ENCODE results near the gene TMEM143. TPM values are rescaled to one million over a fixed set of nuclear protein-coding genes. Genes with fewer than 3 reads are reported as not detected.

Gene TMEM143
- total and polyA plus RNA-seq, 2 experiments from 2014 or later: 29.8 to 38.5 TPM

DNA sequence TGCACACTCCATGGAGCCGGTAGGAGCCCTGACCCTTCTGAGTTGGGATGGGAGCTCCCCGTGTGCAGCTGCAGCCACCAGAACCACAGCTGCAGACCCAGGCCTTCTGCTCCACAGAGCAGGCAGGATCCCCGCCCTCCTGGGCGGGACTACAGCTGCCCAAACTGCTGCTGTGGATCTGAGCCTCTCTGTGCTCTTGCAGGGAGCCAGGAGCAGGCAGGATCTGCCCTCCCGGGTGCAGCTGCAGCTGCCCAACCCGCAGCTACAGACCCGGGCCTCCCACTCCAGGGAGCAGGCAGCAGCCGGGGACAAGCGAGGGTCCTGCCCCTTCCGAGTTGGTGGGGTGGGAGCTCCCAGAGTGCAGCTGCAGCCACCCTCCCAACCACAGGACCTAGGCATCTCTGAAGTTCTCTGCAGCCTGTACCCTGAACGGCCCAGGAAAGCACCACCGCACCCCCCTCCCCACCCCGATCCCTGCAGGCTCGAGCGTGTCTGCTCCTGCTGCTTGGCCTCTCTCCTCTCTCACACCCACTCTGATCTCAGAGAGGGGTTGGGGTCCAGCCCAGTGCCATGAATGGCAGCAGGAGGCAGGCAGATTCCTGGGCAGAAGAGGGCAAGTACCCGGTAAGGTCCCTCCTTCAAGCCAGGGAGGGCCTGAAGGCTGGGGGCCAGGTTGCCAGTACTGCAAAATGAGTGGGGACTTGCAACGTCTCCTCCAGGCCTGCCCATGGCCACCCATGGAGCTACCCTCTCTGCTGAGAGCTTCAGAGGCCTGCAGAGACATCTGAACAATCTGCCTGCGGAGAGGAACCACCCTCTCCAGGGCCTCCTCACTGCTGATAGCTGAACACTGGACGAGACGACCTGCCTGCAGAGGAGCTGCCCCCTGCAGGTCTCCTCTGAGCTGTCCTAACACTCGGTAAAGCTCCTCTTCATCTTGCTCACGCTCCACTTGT is 54.8 kb downstream of the TMEM143 start:
- TF ChIP-seq, protein P1, sequence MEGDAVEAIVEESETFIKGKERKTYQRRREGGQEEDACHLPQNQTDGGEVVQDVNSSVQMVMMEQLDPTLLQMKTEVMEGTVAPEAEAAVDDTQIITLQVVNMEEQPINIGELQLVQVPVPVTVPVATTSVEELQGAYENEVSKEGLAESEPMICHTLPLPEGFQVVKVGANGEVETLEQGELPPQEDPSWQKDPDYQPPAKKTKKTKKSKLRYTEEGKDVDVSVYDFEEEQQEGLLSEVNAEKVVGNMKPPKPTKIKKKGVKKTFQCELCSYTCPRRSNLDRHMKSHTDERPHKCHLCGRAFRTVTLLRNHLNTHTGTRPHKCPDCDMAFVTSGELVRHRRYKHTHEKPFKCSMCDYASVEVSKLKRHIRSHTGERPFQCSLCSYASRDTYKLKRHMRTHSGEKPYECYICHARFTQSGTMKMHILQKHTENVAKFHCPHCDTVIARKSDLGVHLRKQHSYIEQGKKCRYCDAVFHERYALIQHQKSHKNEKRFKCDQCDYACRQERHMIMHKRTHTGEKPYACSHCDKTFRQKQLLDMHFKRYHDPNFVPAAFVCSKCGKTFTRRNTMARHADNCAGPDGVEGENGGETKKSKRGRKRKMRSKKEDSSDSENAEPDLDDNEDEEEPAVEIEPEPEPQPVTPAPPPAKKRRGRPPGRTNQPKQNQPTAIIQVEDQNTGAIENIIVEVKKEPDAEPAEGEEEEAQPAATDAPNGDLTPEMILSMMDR (IDR thresholded peaks at IDR 0.05; ENCODE audit: low read depth, low read length): peak; percentile 41
- Histone ChIP-seq H3K4me3 (no peak overlapping the region), H3K27ac (peak overlapping the region; percentile 51), H3K4me1 (ENCODE audit: low read depth) (peaks cover 7% of the 10 kb centered on the region), H3K9me3 (ENCODE audit: low read depth) (no peaks in the 10 kb centered on the region), H3K36me3 (no peaks in the 10 kb centered on the region), H3K27me3 (no peaks in the 10 kb centered on the region)
- DNase-seq (ENCODE audit: low read depth in 1 of 2, low spot score in 1 of 2): peak; percentile 39 to 60

DNA sequence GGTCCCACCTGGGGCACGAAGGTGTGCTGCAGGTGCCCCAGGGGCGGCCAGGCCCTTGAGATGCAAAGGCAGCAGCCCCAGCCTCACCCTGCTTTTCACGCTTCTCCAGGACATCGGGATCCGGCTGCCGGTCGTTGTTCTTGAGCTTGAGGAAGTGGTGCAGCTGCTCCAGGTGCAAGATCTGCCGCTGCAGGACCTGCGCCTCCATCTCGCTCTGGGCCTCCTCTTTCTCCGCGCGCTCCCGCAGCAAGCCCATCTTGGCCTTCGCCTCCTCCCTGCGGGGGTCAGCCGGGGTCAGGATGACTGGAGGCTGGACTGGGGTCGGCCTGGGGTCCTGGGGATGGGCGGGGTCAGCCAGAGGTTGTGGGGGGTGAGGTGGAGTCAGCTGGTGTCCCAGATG is 59.9 kb downstream of the TMEM143 start:
- Histone ChIP-seq H3K9me3 (ENCODE audit: low read depth) (no peaks in the 10 kb centered on the region), H3K36me3 (no peaks in the 10 kb centered on the region), H3K4me3 (no peak overlapping the region), H3K27me3 (no peaks in the 10 kb centered on the region), H3K4me1 (ENCODE audit: low read depth) (peaks cover under 1% of the 10 kb centered on the region), H3K27ac (no peak overlapping the region)
- DNase-seq (ENCODE audit: low read depth in 1 of 2, low spot score in 1 of 2): no peak
- TF ChIP-seq, protein P1 (IDR thresholded peaks at IDR 0.05; ENCODE audit: low read depth, low read length): no peak

DNA sequence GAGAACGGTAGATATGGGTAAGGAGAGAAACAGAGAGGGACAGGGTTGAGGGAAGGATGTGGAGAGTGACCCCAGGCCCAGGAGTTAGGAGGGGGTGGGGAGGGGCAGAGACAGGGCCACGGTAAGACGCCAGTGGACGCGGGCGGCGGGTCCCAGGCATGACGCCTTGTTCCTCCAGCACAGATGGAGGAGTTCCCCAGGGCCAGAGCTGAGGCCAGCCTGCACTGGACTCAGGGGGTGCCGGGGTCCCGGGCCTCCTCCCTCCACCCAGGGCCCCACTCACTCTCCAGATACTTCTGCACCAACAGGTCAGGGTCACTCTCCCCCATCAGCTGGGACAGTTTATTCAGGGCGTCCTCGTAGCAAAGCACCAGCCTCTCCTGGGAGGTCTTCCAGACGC is 60.4 kb downstream of the TMEM143 start:
- no peak overlapping the region for H3K27ac ChIP-seq
- DNase-seq (ENCODE audit: low read depth in 1 of 2, low spot score in 1 of 2): no peak
- H3K4me3 ChIP-seq: no peak overlapping the region
- H3K4me1 ChIP-seq (ENCODE audit: low read depth): no peaks in the 10 kb centered on the region
- no peaks in the 10 kb centered on the region for H3K27me3 ChIP-seq
- no peaks in the 10 kb centered on the region for H3K9me3 ChIP-seq (ENCODE audit: low read depth)
- TF ChIP-seq, protein P1 (IDR thresholded peaks at IDR 0.05; ENCODE audit: low read depth, low read length): no peak
- H3K36me3 ChIP-seq: no peaks in the 10 kb centered on the region

DNA sequence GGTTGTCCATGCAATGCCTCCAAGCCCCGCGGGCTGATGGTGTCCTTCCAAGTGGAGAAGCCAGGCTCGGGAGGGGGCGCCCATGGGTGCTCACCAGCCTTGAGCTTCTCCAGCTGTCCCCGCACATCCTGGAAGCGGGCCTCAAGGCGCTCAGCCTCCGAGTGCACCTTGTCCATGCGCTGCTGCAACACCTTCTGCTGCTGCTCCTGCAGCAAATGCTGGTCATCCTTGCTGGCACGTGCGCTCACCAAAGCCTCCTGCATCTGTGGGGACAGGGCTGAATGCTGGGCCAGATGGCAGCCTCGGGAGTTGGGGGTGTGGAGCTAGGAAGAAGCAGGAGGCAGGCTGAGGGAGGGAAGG is 61.2 kb downstream of the TMEM143 start:
- no peaks in the 10 kb centered on the region for H3K4me1 ChIP-seq (ENCODE audit: low read depth)
- DNase-seq (ENCODE audit: low read depth in 1 of 2, low spot score in 1 of 2): no peak
- no peaks in the 10 kb centered on the region for H3K9me3 ChIP-seq (ENCODE audit: low read depth)
- H3K36me3 ChIP-seq: no peaks in the 10 kb centered on the region
- no peaks in the 10 kb centered on the region for H3K27me3 ChIP-seq
- no peak overlapping the region for H3K4me3 ChIP-seq
- H3K27ac ChIP-seq: no peak overlapping the region
- TF ChIP-seq, protein P1 (IDR thresholded peaks at IDR 0.05; ENCODE audit: low read depth, low read length): no peak

DNA sequence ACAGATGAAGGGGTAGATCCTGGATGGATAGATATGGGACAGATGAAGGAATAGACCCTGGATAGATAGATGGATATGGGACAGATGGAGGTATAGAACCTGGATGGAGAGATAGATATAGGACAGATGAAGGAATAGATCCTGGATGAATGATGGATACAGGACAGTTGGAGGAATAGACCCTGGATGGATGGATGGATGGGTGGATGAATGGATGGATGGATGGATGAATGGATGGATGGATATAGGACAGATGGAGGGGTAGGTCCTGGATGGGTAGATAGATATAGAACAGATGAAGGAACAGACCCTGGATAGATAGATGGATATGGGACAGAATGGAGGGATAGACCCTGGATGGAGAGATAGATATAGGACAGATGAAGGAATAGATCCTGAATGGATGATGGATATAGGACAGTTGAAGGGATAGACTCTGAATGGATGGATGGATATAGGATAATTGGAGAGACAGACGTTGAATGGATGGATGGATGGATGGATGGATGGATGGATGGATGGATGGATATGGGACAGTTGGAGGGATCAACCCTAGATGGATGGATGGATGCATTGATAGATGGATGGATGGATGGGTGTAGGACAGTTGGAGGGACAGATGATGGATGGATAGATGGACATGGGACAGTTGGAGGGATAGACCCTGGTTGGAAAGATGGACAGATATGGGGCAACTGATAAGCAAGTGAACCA is 61.7 kb downstream of the TMEM143 start:
- Histone ChIP-seq H3K27ac (no peak overlapping the region), H3K27me3 (no peaks in the 10 kb centered on the region), H3K36me3 (no peaks in the 10 kb centered on the region), H3K4me1 (ENCODE audit: low read depth) (no peaks in the 10 kb centered on the region), H3K9me3 (ENCODE audit: low read depth) (no peaks in the 10 kb centered on the region), H3K4me3 (no peak overlapping the region)
- TF ChIP-seq, protein P1 (IDR thresholded peaks at IDR 0.05; ENCODE audit: low read depth, low read length): no peak
- no peak for DNase-seq (ENCODE audit: low read depth in 1 of 2, low spot score in 1 of 2)
